ENCODE results near the gene SKAP1. TPM values are rescaled to one million over a fixed set of nuclear protein-coding genes. Genes with fewer than 3 reads are reported as not detected.

Gene SKAP1
- total RNA-seq, 1 donor from 2014 or later, result not detected

GRCh38 chr17:48244814-48245213, 185.2 kb downstream of the SKAP1 start:
- H3K36me3 ChIP-seq (ENCODE audit: control insufficient read depth, insufficient read depth, low read length), result no peaks in the 10 kb centered on the region
- no peak for TF ChIP-seq CTCF (IDR thresholded peaks at IDR 0.05; ENCODE audit: insufficient read depth, low read length, severe bottlenecking)
- DNase-seq (ENCODE audit: low read depth), result no peak
- no peak for FAIRE-seq
- no peaks in the 10 kb centered on the region for H3K27me3 ChIP-seq (ENCODE audit: control insufficient read depth, insufficient read depth, low read length)
- H3K4me3 ChIP-seq (ENCODE audit: low read depth, low read length), result no peak overlapping the region

- no peak for FAIRE-seq
- H3K27me3 ChIP-seq (ENCODE audit: control insufficient read depth, insufficient read depth, low read length), result no peaks in the 10 kb centered on the region
Observed at GRCh38 chr17:48244121-48244711, 185.8 kb downstream of the SKAP1 start.

GRCh38 chr17:48241770-48242497, 188.1 kb downstream of the SKAP1 start:
- no peak for FAIRE-seq
- TF ChIP-seq CTCF (IDR thresholded peaks at IDR 0.05; ENCODE audit: insufficient read depth, low read length, severe bottlenecking), result no peak
- Histone ChIP-seq H3K4me3 (ENCODE audit: low read depth, low read length) (no peak overlapping the region), H3K27me3 (ENCODE audit: control insufficient read depth, insufficient read depth, low read length) (no peaks in the 10 kb centered on the region), H3K36me3 (ENCODE audit: control insufficient read depth, insufficient read depth, low read length) (no peaks in the 10 kb centered on the region)
- DNase-seq (ENCODE audit: low read depth), result no peak

More at GRCh38 chr17:48244121-48244711, 185.8 kb downstream of the SKAP1 start:
- DNase-seq (ENCODE audit: low read depth), result peak; percentile 33
- Histone ChIP-seq H3K36me3 (ENCODE audit: control insufficient read depth, insufficient read depth, low read length) (no peaks in the 10 kb centered on the region), H3K4me3 (ENCODE audit: low read depth, low read length) (no peak overlapping the region)
- TF ChIP-seq CTCF (IDR thresholded peaks at IDR 0.05; ENCODE audit: insufficient read depth, low read length, severe bottlenecking), result no peak

- Histone ChIP-seq H3K4me3 (ENCODE audit: low read depth, low read length) (no peak overlapping the region), H3K36me3 (ENCODE audit: control insufficient read depth, insufficient read depth, low read length) (no peaks in the 10 kb centered on the region), H3K27me3 (ENCODE audit: control insufficient read depth, insufficient read depth, low read length) (no peaks in the 10 kb centered on the region)
- no peak for TF ChIP-seq CTCF (IDR thresholded peaks at IDR 0.05; ENCODE audit: insufficient read depth, low read length, severe bottlenecking)
- FAIRE-seq, result no peak
- DNase-seq (ENCODE audit: low read depth), result peak; percentile 56
Observed at GRCh38 chr17:48241131-48241591, 188.9 kb downstream of the SKAP1 start.

- no peak for TF ChIP-seq CTCF (IDR thresholded peaks at IDR 0.05; ENCODE audit: insufficient read depth, low read length, severe bottlenecking)
- Histone ChIP-seq H3K27me3 (ENCODE audit: control insufficient read depth, insufficient read depth, low read length) (no peaks in the 10 kb centered on the region), H3K4me3 (ENCODE audit: low read depth, low read length) (no peak overlapping the region), H3K36me3 (ENCODE audit: control insufficient read depth, insufficient read depth, low read length) (no peaks in the 10 kb centered on the region)
- peak; percentile 34 for DNase-seq (ENCODE audit: low read depth)
- FAIRE-seq, result no peak
Observed at GRCh38 chr17:48240562-48241130, 189.4 kb downstream of the SKAP1 start.

All from bronchial epithelial cell (primary cell).